Measurements from ENCODE around the gene KMT2E.
"Not testable (repeated sequence)": the region's sequence is repeated elsewhere in the genome, so short reads cannot be mapped to it uniquely, and the experiment has no call there.

The KMT2E gene

DNA sequence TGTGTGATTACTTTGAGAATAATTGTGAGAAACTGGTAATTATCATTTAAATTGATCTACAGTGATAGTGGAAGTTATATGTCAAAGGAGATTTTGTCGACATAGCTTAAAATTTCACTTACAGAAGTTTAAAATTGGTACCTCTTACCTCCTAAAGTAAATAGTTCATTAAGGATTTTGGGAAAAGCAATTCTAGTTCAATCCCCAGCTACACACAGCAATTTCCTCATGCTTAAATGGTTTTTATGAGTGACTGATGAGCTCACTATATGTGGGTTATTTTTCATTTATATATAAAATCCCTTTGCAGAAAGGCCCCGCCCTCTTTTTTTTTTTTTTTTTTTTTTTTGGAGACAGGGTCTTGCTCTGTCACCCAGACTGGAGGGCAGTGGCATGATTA is 12.7 kb downstream of the KMT2E start:
- DNase-seq (ENCODE audit: low spot score): no peak

DNA sequence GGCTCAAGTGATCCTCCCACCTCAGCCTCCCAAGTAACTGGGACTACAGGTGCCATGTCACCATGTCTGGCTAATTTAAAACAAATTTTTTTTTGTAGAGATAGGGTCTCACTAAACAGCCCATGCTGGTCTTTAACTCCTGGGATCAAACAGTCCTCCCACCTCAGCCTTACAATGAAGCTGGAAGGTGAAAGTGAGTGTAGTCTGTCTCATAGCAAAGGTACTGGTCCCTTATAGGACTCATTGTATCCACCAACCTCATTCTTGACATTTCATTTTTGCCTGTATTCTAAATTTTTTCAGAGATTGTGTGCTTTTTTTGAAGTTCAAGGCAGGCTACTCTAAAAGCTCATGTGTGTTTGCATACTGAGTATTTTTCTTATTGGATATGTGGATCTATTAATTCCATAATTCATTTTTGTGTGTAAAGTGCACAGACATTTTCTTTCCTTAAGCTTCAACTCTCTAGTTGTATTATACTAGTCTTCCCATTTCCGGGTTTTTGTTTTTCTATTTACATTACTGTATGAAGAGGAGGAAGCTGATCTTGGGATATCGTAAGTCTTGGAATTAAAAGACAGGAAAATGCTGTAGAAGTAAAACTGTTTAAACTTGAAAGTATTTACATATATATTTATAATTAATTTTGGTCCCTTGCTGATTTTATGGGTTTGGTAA is 13.3 kb downstream of the KMT2E start:
- no peak for DNase-seq (ENCODE audit: low spot score)

DNA sequence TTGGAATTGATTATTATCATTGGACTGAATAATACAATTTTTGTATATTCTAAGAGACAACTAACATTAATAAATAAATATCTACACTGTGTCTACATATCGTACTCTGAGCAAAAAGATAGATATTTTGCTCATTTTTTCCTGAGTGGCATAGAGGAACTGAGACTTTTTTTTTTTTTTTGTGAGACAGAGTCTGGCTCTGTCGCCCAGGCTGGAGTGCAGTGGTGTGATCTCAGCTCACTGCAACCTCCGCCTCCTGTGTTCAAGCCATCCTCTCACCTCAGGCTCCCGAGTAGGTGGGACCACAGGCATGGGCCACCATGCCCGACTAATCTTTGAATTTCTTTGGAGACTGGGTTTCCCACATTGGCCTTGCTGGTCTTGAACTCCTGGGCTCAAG is 14.0 kb downstream of the KMT2E start:
- no peak for DNase-seq (ENCODE audit: low spot score)

DNA sequence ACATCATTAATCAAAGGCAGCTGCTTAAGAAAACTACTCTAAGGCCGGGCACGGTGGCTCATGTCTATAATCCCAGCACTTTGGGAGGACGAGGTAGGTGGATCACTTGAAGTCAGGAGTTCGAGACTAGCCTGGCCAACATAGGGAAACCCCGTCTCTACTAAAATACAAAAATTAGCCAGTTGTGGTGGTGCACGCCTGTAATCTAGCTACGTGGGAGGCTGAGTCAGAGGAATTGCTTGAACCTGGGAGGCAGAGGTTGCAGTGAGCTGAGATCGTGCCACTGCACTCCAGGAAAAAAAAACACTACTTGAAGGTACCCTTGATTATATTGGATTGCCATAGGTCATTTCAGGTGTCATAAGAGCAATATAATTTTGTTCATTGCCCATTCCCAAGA is 14.9 kb downstream of the KMT2E start:
- not testable (repeated sequence) for DNase-seq (ENCODE audit: low spot score)

DNA sequence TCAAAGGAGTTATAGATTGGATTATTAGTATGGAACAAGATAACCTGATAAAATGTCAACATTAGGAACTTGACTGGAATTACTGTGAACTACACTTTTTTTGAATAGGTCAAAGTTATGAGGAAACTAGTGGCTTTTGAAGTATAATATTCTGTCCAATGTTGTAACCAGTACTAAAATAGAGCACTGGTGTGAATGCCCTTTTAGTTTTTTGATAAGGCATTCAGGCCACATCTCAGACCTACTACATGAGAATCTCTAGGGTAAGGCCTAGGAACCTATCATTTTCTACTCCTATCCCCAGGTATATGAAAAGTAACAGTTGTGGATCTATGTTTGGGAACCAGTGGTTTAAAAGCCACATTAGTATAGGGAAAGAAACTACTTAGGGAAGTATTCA is 16.4 kb downstream of the KMT2E start:
- DNase-seq (ENCODE audit: low spot score): no peak

DNA sequence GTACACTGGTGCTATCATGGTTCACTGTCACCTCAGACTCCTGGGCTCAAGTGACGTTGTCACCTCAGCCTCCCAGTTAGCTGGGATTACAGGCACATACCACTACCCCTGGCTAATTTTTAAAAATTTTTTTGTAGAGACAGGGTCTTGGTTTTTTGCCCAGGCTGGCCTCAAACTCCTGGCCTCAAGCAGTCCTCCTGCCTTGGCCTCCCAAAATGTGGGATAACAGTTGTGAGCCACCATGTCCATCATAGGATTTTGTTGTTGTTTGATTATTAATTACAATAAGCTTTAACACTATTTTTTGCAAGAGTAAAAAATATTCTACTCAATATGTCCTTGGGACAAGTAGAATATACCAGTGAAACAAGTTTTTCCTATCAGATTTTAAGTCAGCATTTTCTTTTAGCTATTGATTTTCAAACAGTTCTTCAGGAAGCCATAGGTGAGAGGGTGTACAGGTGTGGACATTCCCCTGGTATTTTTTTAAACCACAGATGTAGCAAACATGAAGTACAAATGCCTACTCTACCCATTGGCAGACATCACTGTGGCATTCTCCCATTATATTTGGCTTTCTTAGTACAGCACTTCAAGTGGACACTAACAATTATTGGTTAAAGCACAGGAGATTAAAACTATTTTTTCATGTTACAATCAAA is 18.7 kb downstream of the KMT2E start:
- DNase-seq (ENCODE audit: low spot score): no peak

DNA sequence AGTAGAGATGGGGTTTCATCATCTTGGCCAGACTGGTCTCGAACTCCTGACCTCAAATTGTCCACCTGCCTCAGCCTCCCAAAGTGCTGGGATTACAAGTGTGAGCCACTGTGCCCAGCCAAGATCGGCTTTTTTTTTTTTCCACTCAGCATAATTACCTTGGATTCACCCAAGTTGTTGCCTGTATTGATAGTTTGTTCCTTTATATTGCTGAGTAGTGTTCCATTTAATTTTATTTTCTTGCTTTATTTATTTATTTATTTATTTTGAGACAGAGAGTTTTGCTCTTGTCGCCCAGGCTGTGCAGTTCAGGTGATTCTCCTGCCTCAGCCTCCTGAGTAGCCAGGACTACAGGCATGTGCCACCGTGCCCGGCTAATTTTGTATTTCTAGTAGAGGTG is 21.3 kb downstream of the KMT2E start:
- DNase-seq (ENCODE audit: low spot score): no peak

DNA sequence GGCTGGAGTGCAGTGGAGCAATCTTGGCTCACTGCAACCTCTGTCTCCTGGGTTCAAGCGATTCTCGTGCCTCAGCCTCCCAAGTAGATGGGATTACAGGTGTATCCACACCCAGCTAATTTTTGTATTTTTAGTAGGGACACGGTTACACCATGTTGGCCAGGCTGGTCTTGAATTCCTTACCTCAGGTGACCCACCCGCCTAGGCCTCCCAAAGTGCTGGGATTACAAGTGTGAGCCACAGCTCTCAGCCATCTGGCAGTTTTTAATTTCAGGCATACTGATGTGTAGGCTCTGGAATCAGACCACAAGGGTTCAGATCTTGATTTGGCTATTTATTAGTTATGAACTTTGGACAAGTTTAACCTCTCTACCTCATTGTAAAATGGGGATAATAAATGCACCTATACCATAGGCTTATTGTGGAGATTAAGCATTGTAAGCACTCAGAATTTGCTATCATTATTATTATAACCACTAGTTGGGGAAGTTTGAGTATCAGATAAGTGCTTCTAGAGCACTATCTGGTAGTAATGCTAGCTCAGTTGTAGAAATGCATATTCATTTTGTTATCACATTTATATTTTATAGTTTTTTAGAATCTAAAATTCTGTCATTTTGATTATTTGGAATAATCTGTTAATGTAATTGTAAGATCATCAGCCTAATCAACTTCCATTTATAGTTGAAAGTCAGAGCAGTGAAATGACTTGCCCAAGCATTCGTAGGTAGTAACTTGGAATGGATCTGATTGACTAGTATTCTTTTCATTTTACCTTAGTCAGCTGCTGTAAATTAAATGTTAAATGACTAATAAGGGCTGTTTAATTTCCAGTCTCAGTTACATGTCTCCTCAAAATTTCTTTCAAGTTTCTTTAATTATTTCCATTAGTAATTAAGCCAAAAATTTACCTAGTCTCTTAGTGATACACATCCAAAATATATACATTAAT is 22.5 kb downstream of the KMT2E start:
- no peak for DNase-seq (ENCODE audit: low spot score)

DNA sequence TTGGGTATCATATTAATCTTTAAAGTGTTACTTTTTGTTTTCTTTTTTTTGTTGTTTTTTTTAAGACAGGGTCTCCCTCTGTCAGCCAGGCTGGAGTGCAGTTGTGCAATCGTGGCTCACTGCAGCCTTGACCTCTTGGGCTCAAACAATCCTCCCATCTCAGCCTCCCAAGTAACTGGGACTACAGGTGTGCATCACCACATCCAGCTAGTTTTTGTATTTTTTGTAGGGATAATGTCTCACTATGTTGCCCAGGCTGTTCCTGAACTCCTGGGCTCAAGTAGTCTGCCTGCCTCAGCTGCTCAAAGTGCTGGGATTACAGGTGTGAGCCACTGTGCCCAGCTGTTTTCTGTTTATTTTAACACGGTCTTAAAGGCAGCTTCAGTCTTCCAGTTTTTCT is 23.3 kb downstream of the KMT2E start:
- DNase-seq (ENCODE audit: low spot score): no peak

DNA sequence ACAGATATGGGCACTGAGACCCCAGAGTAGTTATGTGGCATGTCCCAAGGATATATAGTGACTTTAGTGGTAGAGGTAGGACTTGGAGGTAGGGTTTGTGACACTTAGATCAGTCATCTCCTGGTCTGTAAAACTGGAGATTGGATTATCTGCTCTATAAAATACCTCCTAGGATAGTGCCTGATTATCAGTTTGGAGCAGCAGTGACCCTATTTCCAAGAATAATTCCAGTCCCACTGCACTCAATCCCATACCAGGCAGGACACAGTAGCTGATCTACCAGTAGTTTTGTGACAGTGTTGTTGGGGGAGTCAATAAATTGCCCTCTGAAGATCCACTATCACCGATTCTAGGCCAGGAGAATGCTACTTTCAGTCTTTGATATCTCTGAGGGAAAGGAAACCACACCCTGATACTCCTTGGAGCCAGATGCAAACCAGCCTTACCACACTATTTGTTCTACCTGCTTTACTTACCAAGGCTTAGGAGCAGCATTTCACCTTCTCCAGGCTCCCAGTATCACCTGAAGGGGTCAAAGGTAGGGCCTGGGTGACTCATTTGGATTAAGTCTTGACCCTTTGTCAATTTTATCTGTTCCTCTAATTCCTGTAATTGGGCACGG is 30.6 kb downstream of the KMT2E start:
- no peak for DNase-seq (ENCODE audit: low spot score)

DNA sequence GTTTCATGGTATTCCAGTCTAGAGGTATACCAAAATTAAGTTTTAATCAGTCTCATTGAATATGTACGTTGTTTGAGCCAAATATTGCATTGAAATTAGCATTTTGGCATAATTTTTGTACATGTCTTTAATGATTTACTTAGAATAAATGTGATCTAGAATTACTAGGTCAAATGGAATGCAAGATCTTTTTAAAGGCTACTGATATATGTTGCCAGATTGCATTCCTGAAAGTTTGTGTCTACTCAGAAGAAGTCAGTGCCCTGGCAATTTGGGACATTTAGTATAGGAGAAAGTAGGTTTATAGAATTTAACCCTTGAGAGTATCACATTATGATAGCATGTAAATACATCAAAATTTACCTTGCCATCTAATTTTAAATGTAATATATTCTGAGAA is 32.4 kb downstream of the KMT2E start:
- DNase-seq (ENCODE audit: low spot score): no peak

DNA sequence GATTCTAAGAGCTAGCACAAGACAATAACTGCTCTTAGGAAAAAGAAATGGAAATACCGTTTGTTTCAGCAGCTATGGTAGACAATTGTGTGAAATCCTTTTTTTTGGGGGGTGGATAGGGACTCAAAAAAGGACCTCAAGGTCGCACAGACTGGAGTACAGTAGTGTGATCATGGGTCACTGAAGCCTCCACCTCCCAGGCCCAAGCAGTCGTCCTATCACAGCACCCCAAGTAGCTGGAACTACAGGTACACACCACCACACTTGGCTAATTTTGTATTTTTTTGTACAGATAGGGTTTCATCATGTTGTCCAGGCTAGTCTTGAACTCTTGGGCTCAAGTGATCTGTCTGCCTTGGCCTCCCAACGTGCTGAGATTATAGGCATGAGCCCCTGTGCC is 33.9 kb downstream of the KMT2E start:
- DNase-seq (ENCODE audit: low spot score): no peak

DNA sequence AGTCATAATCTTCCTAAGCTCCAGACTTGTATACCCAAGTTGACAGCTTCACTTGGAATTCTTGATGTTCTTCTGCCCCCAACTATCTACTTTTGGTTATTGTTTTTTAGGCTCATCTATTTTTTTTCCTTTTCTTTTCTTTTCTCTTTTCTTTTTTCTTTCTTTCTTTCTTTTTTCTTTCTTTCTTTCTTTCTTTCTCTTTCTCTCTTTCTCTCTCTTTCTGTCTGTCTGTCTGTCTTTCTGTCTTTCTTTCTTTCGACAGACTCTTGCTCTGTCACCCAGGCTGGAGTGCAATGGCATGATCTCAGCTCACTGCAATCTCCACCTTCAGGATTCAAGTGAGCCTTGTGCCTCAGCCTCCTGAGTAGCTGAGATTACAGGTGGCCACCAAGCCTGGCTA is 36.5 kb downstream of the KMT2E start:
- no peak for DNase-seq (ENCODE audit: low spot score)

DNA sequence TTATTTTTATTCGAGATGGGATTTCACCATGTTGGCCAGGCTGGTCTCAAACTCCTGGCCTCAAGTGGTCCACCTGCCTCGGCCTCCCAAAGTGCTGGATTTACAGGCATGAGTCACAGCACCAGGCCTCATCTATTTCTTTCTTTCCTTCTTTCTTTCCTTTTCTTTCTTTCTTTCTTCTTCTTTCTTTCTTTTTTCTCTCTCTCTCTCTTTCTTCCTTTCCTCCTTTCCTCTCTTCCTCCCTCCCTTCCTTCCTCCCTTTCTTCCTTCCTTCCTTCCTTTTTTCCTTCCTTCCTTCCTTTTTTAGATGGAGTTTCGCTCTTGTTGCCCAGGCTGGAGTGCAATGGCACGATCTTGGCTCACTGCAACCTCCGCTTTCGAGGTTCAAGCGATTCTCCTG is 36.9 kb downstream of the KMT2E start:
- not testable (repeated sequence) for DNase-seq (ENCODE audit: low spot score)

DNA sequence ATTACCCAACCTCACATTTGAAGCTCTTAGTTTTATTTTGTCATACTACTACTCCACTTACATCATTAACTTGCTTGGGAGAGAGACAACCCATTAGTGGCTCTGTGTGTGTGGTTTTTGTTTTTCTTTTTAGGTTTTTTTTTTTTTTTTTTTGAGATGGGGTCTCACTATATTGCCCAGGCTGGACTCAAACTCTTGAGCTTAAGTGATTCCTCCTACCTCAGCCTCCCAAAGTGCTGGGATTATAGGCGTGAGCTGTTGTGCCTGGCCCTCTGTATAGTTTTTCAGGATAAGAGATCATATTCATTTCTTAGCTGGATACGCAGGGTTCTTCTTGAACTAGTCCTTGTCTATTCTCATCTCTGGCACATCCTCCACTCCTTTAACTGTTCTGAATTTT is 41.1 kb downstream of the KMT2E start:
- DNase-seq (ENCODE audit: low spot score): no peak

DNA sequence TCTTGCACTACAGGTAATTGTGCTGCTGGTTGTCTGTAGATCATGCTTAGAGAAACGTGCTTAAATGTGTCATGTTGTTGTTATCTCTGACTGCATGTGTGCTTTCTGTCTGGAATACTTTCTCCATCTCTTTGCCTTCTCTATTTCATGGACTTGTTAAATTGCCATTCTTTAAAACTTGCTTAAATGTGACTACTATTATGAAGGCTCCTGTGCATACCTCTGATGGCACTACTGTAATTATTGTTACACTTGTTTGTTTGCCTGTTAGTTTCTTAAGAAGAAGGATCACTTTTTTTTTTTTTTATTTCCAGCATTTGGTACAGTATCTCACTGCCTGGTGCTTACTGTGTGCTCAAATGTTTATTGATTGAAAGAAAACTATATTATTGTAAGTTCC is 41.6 kb downstream of the KMT2E start:
- no peak for DNase-seq (ENCODE audit: low spot score)

DNA sequence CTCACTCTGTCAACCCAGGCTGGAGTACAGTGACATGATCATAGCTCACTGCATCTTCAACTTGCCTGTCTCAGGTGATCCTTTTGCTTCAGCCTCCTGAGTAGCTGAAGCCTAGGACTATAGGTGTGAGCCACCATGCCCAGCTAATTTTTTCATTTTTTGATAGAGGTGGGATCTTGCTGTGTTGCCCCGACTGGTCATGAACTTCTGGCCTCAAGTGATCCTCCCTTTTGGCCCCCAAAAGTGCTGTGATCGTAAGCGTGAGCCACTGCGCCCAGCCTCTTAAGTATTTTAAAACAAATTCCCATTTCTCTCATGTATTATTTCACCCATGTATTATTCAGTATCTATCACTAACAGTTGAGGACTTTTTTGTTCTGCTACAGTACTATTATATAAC is 43.5 kb downstream of the KMT2E start:
- DNase-seq (ENCODE audit: low spot score): no peak

DNA sequence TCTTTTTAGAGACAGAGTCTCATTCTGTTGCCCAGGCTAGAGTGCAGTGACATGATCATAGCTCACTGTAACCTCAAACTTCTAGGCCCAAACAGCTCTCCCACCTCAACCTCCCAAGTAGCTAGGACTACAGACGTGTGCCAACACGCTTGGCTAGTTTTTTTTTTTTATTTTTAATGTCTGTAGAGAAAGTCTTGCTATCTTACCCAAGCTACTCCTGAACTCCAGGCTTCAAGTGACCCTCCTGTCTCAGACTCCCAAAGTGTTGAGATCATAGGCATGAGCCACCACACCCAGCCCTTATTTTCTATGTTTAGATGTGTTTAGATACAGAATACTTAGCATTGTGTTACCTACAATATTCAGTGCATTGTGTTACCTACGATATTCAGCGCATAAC is 46.4 kb downstream of the KMT2E start:
- DNase-seq (ENCODE audit: low spot score): no peak

DNA sequence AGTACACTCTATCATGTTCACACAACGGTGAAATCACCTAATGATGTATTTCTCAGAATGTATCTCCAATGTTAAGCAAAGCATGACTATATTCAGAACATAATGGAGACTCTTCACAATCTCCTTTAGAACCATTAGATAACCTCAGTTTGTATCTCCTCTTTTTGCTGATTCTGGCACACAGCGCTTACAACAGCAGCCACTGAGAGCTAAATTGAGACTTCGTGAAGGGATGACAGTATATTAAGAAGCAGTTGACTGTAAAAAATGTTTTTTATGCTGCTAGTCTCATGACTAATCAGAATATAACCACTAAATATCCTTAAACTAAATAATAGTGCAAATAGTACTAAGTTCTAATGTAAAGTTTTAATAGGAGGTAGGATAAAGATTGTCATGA is 46.9 kb downstream of the KMT2E start:
- DNase-seq (ENCODE audit: low spot score): no peak

DNA sequence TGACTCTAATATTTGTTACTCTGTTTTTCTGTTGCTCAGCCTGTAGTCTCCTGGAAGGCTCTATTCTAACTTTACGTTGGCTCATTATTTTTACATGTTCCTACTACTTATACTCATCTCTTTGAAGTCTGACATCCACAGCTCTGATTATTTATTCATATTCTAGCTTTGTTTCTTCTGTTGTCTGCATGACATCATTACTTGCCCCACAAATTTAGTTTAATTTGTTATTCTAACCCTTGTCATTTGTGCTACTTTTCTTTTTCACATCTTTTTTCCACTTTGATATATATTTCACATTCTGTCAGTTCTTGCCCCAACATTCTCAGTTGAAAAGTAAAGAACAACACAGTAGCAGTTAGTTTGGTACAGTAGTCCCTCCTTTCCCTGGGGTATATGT is 51.1 kb downstream of the KMT2E start:
- no peak for DNase-seq (ENCODE audit: low spot score)

DNA sequence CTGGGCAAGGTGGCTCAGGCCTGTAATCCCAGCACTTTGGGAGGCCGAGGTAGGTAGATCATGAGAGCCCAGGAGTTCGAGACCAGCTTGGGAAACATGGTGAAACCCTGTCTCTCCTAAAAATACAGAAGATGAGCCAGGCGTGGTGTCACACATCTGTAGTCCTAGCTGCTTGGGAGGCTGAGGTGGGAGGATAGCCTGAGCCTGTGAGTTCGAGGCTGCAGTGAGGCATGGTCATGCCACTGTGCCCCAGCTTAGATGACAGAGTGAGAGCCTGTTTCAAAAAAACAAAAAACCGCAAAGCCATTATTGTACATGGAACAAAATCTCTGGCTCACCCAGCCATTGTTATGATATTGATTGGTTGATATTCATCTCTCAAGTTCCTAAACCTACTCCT is 53.7 kb downstream of the KMT2E start:
- DNase-seq (ENCODE audit: low spot score): no peak

DNA sequence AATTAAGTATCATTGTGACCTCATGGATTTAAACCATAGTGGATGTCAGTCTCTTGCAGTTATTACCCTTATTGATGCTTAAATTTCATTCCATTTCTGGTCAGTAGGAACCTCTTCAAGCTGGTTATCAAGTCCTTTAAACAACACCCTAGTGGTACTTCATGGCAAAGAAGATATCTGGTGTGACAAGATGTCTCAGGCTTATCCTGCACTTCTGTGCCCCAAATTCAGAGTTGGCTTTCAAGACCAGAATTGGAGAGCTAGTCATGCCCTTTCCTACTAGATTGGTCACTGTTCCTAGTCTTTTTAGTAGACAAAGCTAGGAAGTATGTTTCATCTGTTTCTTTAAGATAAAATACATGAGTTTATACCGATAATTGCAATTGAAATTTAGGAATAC is 54.9 kb downstream of the KMT2E start:
- peak; percentile 56 for DNase-seq (ENCODE audit: low spot score)

DNA sequence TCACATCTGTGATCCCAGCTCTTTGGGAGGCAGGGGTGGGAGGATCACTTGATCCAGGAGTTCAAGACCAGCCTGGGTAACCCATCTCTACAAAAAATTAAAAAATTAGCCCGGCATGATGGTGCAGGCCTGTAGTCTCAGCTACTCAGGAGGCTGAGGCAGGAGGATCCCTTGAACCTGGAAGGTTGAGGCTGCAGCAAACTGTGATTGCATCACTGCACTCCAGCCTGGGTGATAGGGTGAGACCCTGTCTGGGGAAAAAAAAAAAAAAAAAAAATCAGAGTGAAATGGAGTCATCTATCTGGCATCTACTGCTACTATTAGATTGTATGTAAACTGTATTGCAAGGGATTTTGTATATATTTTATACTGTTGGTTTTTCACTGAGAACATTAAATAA is 59.1 kb downstream of the KMT2E start:
- DNase-seq (ENCODE audit: low spot score): no peak

All from hematopoietic multipotent progenitor cell treated with erythropoietin and hydrocortisone succinate and interleukin-3 and kit ligand, for 15 days (in vitro differentiated cells).